PC-3 (cell line): ENCODE measurements around the gene RPL22. TPM values are rescaled to one million over a fixed set of nuclear protein-coding genes. Genes with fewer than 3 reads are reported as not detected.

Experiments used
- ATAC-seq: fragments of 200-7000 bp; cut with Tn5 transposase; 2 replicates; pipeline ENCODE4 v1.9.1; 2020; ENCODE audit warnings: mild to moderate bottlenecking, moderate library complexity
- BruUV-seq: library from RNA; stranded (reverse); fragments of 400-500 nt; replicated peaks from 2 replicates; lab custom pipeline; 2021; lab: Mats Ljungman, UMichigan
- CTCF ChIA-PET: fragments of 300-600 bp; sonication (Branson Sonifier 250); formaldehyde crosslinking; loops from one replicate; lab custom pipeline; 2022; ENCODE audit warnings: antibody characterized with exemption; lab: Charles Lee
- POLR2A ChIA-PET: fragments of 300-600 bp; sonication (Branson Sonifier 250); formaldehyde crosslinking; loops from one replicate; lab custom pipeline; 2022; ENCODE audit warnings: antibody characterized with exemption; ENCODE audit not compliant: unreplicated experiment; lab: Charles Lee
- DNase-seq: peaks from one replicate; pipeline ENCODE4 v3.0.0-alpha.2; 2015
- H2AFZ ChIP-seq: fragments of 300-600 bp; sonication (generic); 2 replicates; pipeline ENCODE4 v1.6.0; 2016; ENCODE audit warnings: antibody characterized with exemption, low read length
- H3F3A ChIP-seq: fragments of 300-600 bp; sonication (generic); one replicate; pipeline ENCODE4 v1.6.0; 2017; ENCODE audit warnings: antibody characterized with exemption, low read length, control low read depth, mild to moderate bottlenecking; ENCODE audit not compliant: unreplicated experiment
- H3K27ac ChIP-seq: fragments of 300-600 bp; sonication (generic); 2 replicates; pipeline ENCODE4 v1.5.1; 2016; ENCODE audit warnings: mild to moderate bottlenecking, low read length
- H3K27me3 ChIP-seq: fragments of 300-600 bp; sonication (generic); 2 replicates; pipeline ENCODE4 v1.6.1; 2016; ENCODE audit warnings: low read length, mixed read lengths
- H3K36me3 ChIP-seq: fragments of 300-600 bp; sonication (generic); 2 replicates; pipeline ENCODE4 v1.6.1; 2016; ENCODE audit warnings: low read depth, mixed run types, low read length, mixed read lengths
- H3K4me1 ChIP-seq: fragments of 300-600 bp; sonication (generic); 2 replicates; pipeline ENCODE4 v1.5.1; 2016; ENCODE audit warnings: low read length; ENCODE audit not compliant: insufficient read depth
- H3K4me2 ChIP-seq: fragments of 300-600 bp; sonication (generic); 2 replicates; pipeline ENCODE4 v1.6.0; 2016; ENCODE audit warnings: low read length
- H3K4me3 ChIP-seq: fragments of 300-600 bp; sonication (generic); 2 replicates; pipeline ENCODE4 v1.5.1; 2016; ENCODE audit warnings: mild to moderate bottlenecking, low read length, mixed read lengths
- H3K79me2 ChIP-seq: fragments of 300-600 bp; sonication (generic); 2 replicates; pipeline ENCODE4 v1.6.1; 2017; ENCODE audit warnings: low read length, mixed read lengths
- H3K9ac ChIP-seq: fragments of 300-600 bp; sonication (generic); 2 replicates; pipeline ENCODE4 v1.6.0; 2016; ENCODE audit warnings: mild to moderate bottlenecking, low read length
- H3K9me2 ChIP-seq: fragments of 300-600 bp; sonication (generic); replicated peaks from 2 replicates; pipeline ENCODE4 v1.6.1; 2016; ENCODE audit warnings: mixed run types, low read length, mixed read lengths
- H3K9me3 ChIP-seq: fragments of 300-600 bp; sonication (generic); 2 replicates; pipeline ENCODE4 v1.6.1; 2016; ENCODE audit warnings: low read length, mixed read lengths
- H4K20me1 ChIP-seq: fragments of 300-600 bp; sonication (generic); 2 replicates; pipeline ENCODE4 v1.6.1; 2016; ENCODE audit warnings: low read length, mixed read lengths
- CTCF ChIP-seq: fragments of 300-600 bp; sonication (generic); conservative IDR thresholded peaks from 2 replicates; pipeline ENCODE4 v1.5.1; 2017; ENCODE audit warnings: antibody characterized with exemption, low read depth, mild to moderate bottlenecking, low read length
- EZH2 ChIP-seq: fragments of 300-600 bp; sonication (generic); IDR thresholded peaks from one replicate; pipeline ENCODE4 v1.6.1; 2017; ENCODE audit warnings: antibody characterized with exemption, mild to moderate bottlenecking, low read length; ENCODE audit not compliant: unreplicated experiment
- EZH2phosphoT487 ChIP-seq: fragments of 300-600 bp; sonication (generic); IDR thresholded peaks from 2 replicates; pipeline ENCODE4 v1.6.1; 2018; ENCODE audit warnings: mild to moderate bottlenecking, antibody characterized with exemption, low read length, borderline replicate concordance
- intact Hi-C: fragments of 100-400 bp; cut with micrococcal nuclease; formaldehyde crosslinking; loops from 2 replicates; pipeline ENCODE4 v1.9.0; 2023
- total RNA-seq: library from RNA; depleted of rRNA; stranded (reverse); fragments of >200 nt; gene quantifications from 2 replicates; pipeline ENCODE4 v1.2.3, GENCODE V29; 2014

Gene RPL22
- total RNA-seq, 1 experiment from 2014 or later: 283 TPM

DNA sequence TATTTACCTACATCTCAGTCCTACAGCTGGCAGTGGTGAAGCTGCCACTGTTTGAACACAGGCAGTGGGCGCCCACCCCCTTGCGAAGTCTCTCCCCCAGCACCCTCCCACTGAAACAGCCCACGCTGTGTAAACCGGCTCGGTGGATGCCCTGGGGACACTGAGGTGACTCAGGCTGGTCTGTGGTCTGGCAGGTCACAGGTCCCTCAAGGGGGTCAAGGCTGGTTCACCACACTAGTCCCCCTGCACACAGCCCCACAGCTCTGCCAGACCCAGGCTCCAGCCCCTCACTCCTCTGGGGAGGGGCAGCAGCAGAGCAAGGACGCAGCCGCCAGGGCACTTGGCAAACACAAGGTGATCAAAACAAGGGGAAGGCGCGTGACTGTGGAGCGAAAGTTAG lies 26.8 kb downstream of the RPL22 start:
- Histone ChIP-seq H4K20me1 (no peaks in the 10 kb centered on the region), H3K9me2 (no peaks in the 10 kb centered on the region), H3K4me3 (no peak overlapping the region), H3K9ac (no peak overlapping the region), H3K9me3 (no peaks in the 10 kb centered on the region), H3K79me2 (no peaks in the 10 kb centered on the region), H3K36me3 (no peaks in the 10 kb centered on the region), H3K4me1 (peaks cover 6% of the 10 kb centered on the region), H3F3A (no peaks in the 10 kb centered on the region), H3K27ac (no peak overlapping the region), H3K4me2 (0 out of 2 replicates have a peak overlapping the region, but pooled peaks have one; percentile 0), H2AFZ (no peak overlapping the region), H3K27me3 (peaks cover 6% of the 10 kb centered on the region; the same call in 1 of the 2 replicates)
- peak; percentile 36 for ATAC-seq
- DNase-seq: peak; percentile 50
- no peak for TF ChIP-seq EZH2phosphoT487
- TF ChIP-seq CTCF: no peak
- TF ChIP-seq EZH2: no peak
- BruUV-seq: no TSS peak
- intact Hi-C loops: no loop called here
- CTCF ChIA-PET: interaction anchor here (0.7 kb wide), 1 partner anchor 54 kb away, joined by 3 read pairs; no protein-coding TSS in a partner anchor
- POLR2A ChIA-PET: no interaction called here

- no peaks in the 10 kb centered on the region for H4K20me1 ChIP-seq
- BruUV-seq: no TSS peak
- H3K4me3 ChIP-seq: no peak overlapping the region
- ChIA-PET CTCF (interaction anchor here (1.3 kb wide), 1 partner anchor 67 kb away, joined by 7 read pairs; no protein-coding TSS in a partner anchor), POLR2A (no interaction called here)
- H3K79me2 ChIP-seq: no peaks in the 10 kb centered on the region
- no peak overlapping the region for H3K9ac ChIP-seq
- H2AFZ ChIP-seq: no peak overlapping the region
- ATAC-seq (peak; percentile 89), DNase-seq (peak; percentile 67)
- H3K4me2 ChIP-seq: no peak overlapping the region
- H3K27ac ChIP-seq: no peak overlapping the region
- H3K9me3 ChIP-seq: no peaks in the 10 kb centered on the region
- H3K9me2 ChIP-seq: no peaks in the 10 kb centered on the region
- H3F3A ChIP-seq: no peaks in the 10 kb centered on the region
- TF ChIP-seq CTCF (peak; percentile 89), EZH2phosphoT487 (no peak), EZH2 (no peak)
- H3K27me3 ChIP-seq: no peaks in the 10 kb centered on the region
- H3K4me1 ChIP-seq: peaks cover 6% of the 10 kb centered on the region
- H3K36me3 ChIP-seq: no peaks in the 10 kb centered on the region
- intact Hi-C loops: loop anchor here (1.0 kb wide), 1 partner anchor 62 kb away; no protein-coding TSS in a partner anchor
Observed at GRCh38 chr1:6171548-6172124, 27.8 kb downstream of the RPL22 start.

DNA sequence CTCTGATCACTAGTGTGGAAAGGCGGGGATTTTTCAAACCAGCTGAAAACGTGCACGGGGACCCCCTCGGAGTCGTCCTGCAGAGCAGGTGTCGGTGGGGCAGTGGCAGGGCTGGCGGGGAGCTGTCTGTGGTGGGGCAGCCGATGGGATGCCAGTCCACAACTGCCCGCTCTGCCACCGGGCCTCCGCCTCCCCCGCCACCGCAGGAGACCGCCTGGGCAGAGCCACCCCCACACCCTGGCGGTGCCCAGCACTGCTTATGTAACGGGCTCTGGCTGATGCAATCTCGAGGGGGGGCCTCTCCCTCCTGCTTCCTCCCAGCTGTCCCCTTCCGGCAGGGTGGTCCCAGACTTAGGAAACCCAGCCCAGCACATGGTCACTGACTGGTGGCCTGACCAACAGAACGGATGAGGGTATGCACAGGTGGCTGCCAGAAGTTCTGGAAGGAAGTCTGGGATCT lies 28.6 kb downstream of the RPL22 start:
- intact Hi-C loops: loop anchor here (1.0 kb wide), 1 partner anchor 61 kb away; no protein-coding TSS in a partner anchor
- POLR2A ChIA-PET: no interaction called here
- no peaks in the 10 kb centered on the region for H3K79me2 ChIP-seq
- no peaks in the 10 kb centered on the region for H3K27me3 ChIP-seq
- H3K4me1 ChIP-seq: peaks cover 6% of the 10 kb centered on the region
- no peak for DNase-seq
- H3K4me3 ChIP-seq: no peak overlapping the region
- H3K9me3 ChIP-seq: no peaks in the 10 kb centered on the region
- no peak overlapping the region for H3K4me2 ChIP-seq
- no peak overlapping the region for H2AFZ ChIP-seq
- no peak overlapping the region for H3K27ac ChIP-seq
- no peak for ATAC-seq
- H4K20me1 ChIP-seq: no peaks in the 10 kb centered on the region
- no peaks in the 10 kb centered on the region for H3K36me3 ChIP-seq
- H3F3A ChIP-seq: no peaks in the 10 kb centered on the region
- H3K9ac ChIP-seq: no peak overlapping the region
- no peaks in the 10 kb centered on the region for H3K9me2 ChIP-seq
- no TSS peak for BruUV-seq
- CTCF ChIA-PET: interaction anchor here (1.0 to 1.3 kb wide), 2 partner anchors 62 to 66 kb away, joined by 3 to 7 read pairs; no protein-coding TSS in a partner anchor
- no peak for TF ChIP-seq EZH2
- no peak for TF ChIP-seq CTCF
- no peak for TF ChIP-seq EZH2phosphoT487
